ENCODE measurements around the gene ZC4H2.
"Not testable (repeated sequence)": the region's sequence is repeated elsewhere in the genome, so short reads cannot be mapped to it uniquely, and the experiment has no call there.

Gene ZC4H2

DNA sequence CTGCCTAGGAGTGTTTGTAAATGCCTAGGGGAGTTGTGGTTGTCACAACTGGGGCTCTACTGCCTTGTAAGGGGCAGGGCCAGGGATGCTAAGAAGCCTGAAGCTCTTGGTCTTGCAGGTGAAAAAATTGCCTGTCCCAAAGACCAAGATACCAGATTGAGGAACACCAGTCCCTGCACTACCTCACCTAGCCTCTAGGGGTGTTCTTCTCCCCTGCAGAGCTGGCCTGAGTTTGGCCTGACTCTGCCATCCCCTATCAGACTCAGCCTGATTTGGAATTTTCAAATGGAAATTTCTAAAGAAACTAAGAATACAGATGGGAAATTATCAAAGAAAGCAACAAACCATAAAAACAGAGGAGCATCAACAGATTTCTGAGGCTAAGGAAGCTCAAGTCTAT is 90.4 kb downstream of the ZC4H2 start:
- TF ChIP-seq, protein P1, sequence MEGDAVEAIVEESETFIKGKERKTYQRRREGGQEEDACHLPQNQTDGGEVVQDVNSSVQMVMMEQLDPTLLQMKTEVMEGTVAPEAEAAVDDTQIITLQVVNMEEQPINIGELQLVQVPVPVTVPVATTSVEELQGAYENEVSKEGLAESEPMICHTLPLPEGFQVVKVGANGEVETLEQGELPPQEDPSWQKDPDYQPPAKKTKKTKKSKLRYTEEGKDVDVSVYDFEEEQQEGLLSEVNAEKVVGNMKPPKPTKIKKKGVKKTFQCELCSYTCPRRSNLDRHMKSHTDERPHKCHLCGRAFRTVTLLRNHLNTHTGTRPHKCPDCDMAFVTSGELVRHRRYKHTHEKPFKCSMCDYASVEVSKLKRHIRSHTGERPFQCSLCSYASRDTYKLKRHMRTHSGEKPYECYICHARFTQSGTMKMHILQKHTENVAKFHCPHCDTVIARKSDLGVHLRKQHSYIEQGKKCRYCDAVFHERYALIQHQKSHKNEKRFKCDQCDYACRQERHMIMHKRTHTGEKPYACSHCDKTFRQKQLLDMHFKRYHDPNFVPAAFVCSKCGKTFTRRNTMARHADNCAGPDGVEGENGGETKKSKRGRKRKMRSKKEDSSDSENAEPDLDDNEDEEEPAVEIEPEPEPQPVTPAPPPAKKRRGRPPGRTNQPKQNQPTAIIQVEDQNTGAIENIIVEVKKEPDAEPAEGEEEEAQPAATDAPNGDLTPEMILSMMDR (IDR thresholded peaks at IDR 0.05; ENCODE audit: low read length, missing control alignments) = peak; percentile 32
- no peak overlapping the region for H3K4me3 ChIP-seq (replicated peaks; ENCODE audit: low read depth, low read length)
- no peak for DNase-seq (ENCODE audit: low read depth)

GRCh38 chrX:64878709-64879108 is 97.5 kb downstream of the ZC4H2 start:
- not testable (repeated sequence) for DNase-seq (ENCODE audit: low read depth); H3K4me3 ChIP-seq (replicated peaks; ENCODE audit: low read depth, low read length)

DNA sequence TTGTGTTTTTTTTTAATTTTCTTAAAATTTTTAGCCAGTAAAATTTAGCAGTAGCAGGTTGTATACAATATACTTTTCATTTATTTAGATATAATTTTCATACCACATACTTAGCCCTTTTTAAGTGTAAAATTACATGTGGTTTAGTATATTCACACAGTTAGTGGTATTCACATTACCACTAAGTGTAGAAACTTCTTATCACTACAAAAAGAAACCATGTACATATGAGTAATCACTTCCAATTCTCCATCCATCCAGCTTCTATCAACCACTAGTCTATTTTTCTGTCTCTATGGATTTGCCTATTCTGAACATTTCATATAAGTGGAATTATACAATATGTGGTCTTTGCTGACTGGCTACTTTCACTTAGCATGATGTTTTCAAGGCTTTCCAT is 109.0 kb downstream of the ZC4H2 start:
- no peak for DNase-seq (ENCODE audit: low read depth)
- H3K4me3 ChIP-seq (replicated peaks; ENCODE audit: low read depth, low read length) = no peak overlapping the region
- TF ChIP-seq, protein P1 (IDR thresholded peaks at IDR 0.05; ENCODE audit: low read length, missing control alignments) = no peak

Data from fibroblast of pulmonary artery (primary cell).